GM10266 (cell line): ENCODE measurements around the gene MYO6.
A peak's percentile ranks its signal among the peaks of the same experiment; 100 is the strongest.

Experiments used
- DNase-seq: peaks from one replicate; pipeline ENCODE4 v3.0.0; 2012; ENCODE audit errors: extremely low spot score
- TF ChIP-seq, protein P1 (sequence below): IDR thresholded peaks from 2 replicates; pipeline ENCODE4 v1.5.1; 2012; ENCODE audit warnings: mild to moderate bottlenecking, low read depth; ENCODE audit not compliant: control insufficient read depth, insufficient read depth; ENCODE audit errors: missing control alignments

The MYO6 gene

GRCh38 chr6:75830959-75831885 lies 82.2 kb downstream of the MYO6 start:
- TF ChIP-seq, protein P1, sequence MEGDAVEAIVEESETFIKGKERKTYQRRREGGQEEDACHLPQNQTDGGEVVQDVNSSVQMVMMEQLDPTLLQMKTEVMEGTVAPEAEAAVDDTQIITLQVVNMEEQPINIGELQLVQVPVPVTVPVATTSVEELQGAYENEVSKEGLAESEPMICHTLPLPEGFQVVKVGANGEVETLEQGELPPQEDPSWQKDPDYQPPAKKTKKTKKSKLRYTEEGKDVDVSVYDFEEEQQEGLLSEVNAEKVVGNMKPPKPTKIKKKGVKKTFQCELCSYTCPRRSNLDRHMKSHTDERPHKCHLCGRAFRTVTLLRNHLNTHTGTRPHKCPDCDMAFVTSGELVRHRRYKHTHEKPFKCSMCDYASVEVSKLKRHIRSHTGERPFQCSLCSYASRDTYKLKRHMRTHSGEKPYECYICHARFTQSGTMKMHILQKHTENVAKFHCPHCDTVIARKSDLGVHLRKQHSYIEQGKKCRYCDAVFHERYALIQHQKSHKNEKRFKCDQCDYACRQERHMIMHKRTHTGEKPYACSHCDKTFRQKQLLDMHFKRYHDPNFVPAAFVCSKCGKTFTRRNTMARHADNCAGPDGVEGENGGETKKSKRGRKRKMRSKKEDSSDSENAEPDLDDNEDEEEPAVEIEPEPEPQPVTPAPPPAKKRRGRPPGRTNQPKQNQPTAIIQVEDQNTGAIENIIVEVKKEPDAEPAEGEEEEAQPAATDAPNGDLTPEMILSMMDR = no peak
- peak; percentile 40 for DNase-seq

- DNase-seq = no peak
- TF ChIP-seq, protein P1 = no peak
These were observed 85.4 kb downstream of the MYO6 start for GRCh38 chr6:75834447-75834846.

DNA sequence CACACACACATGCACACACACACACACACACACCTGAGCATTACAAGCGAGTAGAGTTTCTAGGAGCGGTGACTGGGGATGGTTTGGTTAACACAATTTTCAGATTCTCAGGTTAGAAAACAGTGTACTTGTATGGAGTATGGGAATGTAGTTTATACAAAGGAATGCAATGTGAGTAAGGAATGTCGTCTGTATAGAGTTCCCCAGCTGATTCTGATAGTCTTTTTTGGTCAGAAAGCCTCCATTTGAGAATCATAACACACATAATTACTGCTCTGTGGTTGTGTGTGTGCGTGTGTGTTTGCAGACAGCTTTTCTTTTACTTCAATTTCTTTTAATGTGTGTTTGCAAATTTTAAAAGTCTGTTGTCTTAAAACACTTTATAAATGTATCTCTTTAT lies 93.2 kb downstream of the MYO6 start:
- TF ChIP-seq, protein P1 = no peak
- no peak for DNase-seq

- TF ChIP-seq, protein P1 = no peak
- no peak for DNase-seq
These were observed 93.7 kb downstream of the MYO6 start for GRCh38 chr6:75842732-75843131.

DNA sequence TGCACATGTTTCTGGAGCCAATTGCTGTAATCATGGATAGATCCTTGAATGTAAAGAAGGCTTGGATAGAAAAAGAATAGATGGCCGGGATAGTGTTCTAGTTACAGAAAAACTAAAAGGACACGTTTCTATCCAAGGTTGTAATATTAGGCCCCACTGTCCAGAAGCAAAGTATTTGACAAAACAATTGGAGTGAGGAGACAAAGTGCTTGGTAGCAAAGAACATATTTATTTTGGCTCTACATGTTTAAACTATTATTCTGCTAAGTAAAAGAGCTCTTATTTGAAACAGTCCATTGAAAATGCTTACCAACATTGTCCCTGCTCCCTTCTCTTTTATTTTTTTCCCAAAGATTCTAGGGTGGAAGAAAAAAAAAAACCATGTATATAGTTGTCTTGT lies 94.4 kb downstream of the MYO6 start:
- no peak for DNase-seq
- TF ChIP-seq, protein P1 = no peak

DNA sequence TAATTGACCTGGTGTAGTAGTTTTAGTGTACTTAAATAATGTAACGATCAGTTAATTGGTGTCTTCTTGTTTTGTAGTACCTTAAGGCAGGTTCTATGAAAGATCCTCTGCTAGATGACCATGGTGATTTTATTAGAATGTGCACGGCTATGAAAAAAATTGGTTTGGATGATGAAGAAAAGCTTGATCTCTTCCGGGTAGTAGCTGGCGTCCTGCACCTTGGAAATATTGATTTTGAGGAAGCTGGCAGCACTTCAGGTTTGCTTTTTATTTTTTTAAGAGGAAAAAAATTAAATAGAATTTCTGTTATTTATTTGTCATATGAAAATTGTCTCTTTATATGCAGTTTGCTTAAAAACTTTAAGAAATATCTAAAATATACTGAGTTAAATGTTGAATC lies 99.2 kb downstream of the MYO6 start:
- no peak for DNase-seq
- TF ChIP-seq, protein P1 = no peak

DNA sequence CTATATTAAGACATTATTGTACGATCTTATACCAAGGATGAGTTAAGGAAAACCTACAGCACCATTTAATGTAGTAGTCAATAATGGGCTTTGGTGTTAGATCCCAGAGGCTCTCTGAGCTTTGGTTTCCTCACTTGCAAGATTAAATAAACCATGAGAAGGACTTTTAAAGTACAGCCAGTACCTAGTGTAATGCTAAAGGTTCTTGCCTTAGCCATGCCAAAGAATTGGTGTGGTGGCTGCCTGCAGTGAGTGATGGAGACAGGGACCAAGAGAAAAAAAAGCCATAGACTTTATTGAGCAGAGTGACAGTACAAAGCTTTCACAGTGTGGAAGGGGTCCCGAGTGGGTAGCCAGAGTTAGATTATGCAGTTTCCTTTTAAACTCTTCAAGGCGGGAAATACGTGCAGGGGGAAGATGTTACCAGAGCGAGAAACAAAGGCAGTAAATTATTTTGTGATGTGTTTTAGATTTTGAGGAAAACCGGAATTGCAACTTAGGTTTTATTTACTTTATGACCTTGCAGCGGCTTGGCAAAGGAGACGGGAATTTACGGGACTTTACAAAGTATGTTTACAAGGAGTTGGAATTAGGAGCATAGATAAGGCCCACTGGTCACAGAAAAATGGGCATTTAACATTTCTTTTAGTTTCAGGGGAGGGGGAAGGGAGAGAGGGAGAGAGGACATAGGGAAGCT lies 100.4 kb downstream of the MYO6 start:
- TF ChIP-seq, protein P1 = no peak

More for the DNA sequence above, 100.4 kb downstream of the MYO6 start:
- DNase-seq = no peak
